HG03571 (cell line): ENCODE results near the gene CLTRN.
A peak's percentile ranks its signal among the peaks of the same experiment; 100 is the strongest.
"Not testable (repeated sequence)": the region's sequence is repeated elsewhere in the genome, so short reads cannot be mapped to it uniquely, and the experiment has no call there.

Source experiments
- ATAC-seq: cut with Tn5 transposase; IDR thresholded peaks from one replicate; pipeline ENCODE4 v1.9.1; 2021; ENCODE audit not compliant: unreplicated experiment

The CLTRN gene, protein sequence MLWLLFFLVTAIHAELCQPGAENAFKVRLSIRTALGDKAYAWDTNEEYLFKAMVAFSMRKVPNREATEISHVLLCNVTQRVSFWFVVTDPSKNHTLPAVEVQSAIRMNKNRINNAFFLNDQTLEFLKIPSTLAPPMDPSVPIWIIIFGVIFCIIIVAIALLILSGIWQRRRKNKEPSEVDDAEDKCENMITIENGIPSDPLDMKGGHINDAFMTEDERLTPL

DNA sequence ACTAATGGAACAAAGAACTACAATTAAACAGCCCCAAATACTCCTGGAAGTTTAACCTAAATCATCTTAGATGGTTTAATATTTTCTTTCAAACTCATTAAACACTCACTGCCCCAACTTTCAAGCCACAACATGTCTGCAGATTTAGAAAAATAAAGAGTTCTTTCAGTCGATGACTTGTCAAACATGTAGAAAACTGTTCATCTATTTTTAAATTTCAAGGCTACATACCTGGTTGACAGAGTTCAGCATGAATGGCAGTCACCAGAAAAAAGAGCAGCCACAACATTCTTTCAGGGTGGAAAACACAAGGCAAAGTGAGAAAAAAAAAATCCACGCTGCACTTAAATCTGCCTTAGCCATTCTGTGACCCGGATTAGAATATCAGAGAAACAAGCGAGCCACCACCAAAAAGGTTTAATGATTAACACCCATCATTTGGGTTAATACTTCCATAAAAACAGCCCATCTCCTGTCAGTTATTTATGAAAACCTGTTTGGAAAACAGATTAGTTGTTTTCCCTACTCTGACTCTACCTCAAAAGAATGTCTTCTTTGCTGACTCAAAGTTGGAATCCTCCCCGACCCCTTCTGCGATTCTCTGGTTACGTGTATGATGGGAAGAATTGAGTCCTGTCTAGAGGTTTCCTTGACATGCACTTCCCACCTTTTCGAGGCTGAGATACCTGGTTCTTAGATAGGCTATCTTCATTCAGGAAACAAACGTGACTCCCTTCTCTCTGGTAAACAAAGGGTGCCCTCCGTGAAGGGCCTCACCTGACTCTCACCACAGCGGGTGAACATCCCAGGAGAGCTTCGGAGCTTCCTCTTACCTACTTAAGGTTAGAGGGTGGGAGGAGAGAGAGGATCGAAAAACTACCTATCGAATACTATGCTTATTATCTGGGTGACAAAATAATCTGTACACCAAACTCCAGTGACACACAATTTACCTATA is at the start of gene CLTRN:
CLTRN (minus strand) TSS at position 319 of the 958 bp plus-strand sequence; CDS start at position 289, 30 bp downstream.
- ATAC-seq: no peak

DNA sequence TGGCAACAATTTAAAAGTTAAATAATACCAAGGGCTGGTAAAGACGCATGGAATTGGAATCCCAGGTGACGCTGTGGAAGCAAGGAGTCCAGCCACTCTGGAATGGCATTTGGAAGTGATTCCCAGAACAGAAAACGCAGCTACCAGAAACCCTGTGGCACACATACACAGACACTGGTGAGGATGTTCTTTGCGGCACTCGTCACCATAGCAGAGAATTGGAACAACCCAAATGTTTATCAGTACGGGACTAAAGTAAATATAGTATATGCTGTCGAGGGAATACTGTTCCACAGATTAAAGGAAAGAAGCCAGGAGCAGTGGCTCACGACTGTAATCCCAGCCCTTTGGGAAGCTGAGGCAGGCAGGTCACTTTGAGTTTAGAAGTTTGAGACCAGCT is 39.7 kb upstream of the CLTRN start:
- ATAC-seq: not testable (repeated sequence)

DNA sequence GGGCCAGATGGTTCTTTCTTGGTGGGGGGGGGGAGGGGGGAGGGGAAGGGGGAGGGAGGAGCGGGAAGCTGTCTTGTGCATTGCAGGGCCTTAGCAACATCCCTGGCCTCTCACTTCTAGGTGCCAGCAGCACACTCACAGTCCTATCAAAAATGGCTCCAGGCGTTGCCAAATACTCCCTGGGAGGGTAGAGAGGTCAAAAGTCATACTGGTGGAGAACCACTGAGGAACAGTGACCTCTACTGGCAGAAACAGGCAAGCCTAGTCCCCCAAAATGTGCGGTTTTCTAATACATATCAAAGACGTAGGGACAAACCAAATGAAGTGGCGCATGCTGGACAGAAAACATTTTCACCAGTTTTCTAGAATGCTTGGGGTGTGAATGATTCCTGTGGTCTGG is 39.2 kb upstream of the CLTRN start:
- ATAC-seq: not testable (repeated sequence)

DNA sequence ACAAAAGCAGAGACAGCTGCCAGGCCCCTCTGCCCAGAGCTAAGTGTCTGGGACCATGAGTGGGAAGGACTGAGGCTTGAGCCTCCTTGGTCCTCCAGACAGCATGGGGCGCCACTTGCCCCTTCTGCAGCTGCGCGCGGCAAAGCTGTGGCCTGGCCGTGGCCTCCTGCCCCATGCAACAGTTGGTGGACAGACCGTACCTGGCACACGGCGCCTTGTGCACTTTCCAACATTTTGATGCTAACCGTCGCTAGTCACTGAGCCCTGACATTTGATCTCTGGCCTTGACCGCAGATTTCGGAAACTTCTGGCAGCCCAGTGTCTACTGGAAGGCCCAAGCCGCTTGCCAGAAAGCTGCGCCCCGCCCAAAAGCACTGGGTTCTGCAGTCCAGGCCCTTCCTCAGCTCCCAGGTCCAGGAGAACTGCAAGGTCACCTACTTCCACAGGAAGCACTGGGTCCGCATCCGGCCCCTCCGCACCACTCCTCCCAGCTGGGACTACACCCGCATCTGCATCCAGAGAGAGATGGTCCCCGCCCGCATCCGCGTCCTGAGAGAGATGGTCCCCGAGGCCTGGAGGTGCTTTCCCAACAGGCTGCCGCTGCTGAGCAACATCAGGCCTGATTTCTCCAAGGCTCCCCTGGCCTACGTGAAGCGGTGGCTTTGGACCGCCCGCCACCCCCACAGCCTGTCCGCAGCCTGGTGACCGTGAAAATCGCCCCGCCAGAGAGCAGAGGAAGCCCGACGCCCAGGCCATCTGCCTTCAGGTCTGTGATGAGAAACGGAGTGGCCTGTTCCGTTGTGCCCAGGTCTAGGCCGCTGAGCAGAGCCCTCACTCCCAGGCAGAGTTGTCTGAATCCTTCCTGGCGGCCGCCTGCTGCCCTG is 38.1 kb upstream of the CLTRN start:
- no peak for ATAC-seq

DNA sequence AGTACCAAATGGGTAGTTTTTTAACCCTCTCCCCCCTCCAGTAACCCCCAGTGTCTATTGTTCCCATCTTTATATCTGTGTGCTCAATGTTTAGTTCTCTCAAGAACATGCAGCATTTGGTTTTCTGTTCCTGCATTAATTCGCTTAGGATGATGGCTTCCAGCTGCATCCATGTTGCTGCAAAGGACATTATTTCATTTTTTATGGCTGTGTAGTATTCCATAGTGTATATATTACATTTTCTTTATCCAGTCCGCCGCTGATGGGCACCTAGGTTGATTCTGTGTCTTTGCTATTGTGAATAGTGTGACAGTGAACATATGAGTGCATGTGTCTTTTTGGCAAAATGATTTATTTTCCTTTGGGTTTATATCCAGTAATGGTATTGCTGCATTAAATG is 31.9 kb upstream of the CLTRN start:
- ATAC-seq: no peak

DNA sequence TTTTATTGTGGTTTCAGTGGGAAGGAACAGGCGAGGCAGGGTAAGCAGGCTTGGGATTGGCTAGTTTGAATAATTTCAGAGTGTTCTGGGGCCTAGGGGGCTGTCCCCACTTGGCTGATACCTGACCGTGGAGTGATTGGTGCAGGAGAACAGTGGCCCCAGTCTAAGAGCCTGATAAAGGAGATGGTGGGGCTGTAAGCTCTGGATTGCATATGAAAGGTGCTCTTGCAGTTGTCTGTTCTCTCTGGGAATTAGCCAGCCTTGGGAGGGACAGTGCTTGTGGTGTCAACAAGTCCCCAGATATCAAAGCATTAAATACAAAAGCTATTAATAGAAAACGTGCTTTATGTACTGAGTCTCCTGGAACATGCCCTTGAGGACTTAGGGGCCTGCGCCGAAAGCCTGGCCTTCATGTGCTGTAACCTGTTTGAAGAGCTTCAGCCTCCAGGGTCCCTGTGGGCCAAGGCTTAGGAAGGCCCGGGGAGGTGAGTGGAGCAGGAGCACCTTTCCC is 30.4 kb upstream of the CLTRN start:
- no peak for ATAC-seq

DNA sequence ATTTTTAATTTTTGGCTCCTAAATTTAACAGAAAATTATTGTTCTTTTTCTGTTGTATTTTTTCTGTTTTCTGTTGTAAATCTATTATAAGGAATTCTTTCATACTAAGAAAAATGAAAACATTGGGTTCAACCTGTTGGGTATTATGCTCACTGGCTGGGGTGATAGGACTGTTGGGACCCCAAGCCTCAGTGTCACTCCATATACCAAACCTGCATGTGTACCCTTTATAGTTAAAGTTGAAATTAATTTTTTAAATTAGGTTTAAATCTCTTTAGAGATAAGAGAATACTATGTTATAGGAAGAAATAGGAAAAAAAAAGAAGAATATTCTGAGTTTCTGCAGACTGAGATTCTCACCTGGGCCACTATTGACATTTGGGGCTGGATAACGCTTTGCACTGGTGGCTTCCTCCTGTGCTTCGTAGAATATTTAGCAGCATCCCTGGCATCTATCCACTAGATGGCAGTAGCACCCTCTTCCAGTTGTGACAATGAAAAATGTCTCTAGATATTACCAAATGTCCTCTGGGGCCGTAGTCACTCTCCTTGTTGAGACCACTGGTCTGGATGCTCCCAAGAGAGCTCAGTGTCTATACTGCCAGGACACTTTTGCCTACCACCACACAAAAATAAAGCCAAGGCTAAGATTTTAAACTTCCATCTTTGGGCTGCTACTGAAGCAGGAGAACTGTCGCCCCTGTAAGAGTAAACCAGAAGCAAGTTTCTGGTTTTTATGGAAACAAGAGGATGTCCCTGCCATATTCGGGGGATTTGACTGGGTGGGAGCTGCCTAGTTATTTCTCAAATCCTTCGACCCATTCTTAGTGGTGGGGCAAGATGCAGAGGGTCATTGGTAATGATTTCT is 22.4 kb upstream of the CLTRN start:
- no peak for ATAC-seq

DNA sequence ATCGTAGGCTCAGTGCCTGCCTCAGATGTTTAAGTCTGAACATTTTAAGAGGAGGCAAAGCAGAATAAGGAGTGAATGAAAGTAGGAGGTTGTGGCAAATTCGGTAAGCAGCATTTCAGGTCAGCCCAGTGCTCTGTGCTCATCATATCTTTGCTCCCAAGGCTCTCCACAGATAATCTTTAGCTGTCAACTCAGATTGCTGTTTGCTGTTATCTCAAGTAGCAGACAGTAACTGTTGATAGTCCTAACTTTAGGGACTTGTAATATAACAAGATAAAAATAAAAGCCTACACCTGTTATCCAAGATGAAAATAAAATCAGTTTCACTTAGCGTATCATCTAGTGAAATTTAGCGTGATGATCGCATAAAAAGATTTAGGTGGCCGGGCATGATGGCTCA is 18.6 kb upstream of the CLTRN start:
- no peak for ATAC-seq

DNA sequence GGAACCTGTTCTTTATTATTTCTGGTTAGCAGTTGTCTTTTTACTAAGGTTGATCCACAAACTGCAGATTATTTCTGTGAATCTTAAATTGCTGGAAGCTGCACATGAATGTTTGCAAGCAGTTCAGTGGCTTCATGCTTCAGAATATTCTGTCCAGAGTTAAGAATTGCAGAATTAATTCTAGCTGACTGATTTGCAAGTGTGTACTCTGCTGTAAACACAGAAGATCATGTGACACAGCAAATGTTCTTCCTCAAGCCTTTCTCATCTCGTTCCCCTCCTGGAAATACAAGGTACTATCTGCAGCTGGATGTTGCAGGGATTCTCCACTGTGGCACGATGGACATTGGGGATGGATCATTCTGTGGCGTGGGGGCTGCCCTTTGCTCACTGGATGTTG is 16.8 kb upstream of the CLTRN start:
- no peak for ATAC-seq

DNA sequence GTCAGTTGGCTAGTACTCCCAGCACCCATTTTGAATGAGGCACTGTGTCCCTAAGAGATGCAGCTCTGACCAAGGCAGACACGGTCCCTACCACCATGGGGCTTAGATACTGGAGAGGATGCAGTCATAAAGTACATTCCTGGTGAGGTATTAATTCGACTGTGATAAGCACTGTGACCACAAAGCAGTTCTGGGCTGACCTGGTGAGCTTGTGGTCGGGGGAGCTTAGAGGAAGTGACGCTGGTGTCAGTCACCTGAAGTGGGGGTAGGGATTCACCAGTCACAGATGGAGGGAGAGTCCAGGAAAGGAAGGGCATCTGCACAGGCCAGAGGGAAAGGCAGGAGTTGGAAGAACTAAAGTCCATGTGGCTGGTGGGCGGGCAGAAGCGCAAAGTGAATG is 15.8 kb upstream of the CLTRN start:
- ATAC-seq: no peak

DNA sequence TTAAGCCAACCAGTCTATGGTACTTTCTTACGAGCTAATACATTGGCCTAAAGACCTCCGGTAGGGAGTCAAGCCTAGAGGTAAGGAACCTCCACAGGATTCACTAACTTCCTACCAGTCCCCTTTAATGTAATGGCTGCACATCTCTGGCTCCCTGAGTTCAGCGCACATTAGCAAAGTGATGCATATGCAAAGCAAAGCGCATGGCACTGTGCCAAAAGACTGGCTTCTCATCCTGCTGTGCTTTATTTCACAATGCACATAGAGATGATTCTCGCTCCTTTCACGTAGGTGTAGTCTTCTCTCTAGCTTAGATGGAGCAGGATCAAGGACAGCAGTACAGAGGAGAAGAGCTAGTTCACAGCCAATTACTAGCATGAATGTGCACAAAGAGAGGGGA is 14.6 kb upstream of the CLTRN start:
- no peak for ATAC-seq

DNA sequence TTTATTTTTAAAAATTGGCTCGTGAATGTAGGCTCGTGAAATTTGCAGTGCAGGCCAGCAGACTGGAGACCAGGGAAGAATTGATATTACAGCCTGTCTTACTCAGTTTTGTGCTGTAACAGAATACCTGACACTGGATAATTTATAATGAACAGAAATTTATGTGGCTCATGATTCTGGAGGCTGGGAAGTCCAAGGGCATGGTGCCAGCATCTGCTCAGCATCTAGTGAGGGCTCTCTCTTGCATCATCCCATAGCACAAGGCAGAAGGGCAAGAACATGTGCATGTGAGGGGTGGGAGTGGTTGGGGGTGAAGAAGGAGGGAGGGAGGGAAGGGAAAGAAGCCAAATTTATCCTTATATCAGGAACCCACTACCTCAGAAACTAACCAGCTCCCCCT is 13.7 kb upstream of the CLTRN start:
- ATAC-seq: no peak

DNA sequence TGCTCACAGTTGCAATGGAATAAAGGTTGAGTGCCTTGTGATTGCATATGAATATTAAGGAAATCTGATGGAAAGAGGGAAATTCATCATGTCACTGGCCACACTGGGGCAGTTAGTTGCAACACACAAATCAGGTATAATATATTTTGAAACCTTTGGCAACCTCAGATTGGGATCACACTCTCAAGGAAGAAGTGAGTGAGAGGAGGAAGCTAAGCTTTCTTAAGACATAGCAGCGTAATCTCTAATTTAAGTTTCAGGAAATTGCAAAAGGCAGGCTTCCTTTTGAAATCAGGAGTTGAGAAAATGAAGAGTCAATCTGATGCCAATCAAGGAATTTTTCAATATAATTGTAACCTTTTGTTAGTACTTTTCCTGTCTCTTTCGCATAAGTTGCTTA is 12.3 kb upstream of the CLTRN start:
- no peak for ATAC-seq

DNA sequence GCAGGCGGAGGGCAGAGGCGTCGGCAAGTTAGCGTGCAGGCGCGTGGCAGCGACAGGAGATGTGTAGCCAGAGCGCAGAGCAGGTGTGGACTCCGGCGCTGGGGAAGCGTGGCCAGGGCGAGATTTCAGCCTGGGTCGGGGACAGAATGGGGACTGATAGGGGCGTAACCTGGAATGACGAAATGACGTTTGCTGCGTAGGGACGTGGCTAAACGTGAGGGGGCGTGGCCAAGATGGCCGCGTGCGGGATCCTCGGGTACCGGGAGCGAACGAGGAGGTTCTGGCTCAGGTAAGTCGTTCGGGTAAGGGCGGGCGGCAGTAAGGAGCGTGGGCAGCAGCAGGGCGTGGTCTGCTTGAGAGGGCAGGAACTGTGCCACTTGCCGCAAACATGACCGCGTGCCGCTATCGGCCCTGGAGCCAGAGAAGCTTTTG is 10.9 kb upstream of the CLTRN start:
- peak; percentile 58 for ATAC-seq

DNA sequence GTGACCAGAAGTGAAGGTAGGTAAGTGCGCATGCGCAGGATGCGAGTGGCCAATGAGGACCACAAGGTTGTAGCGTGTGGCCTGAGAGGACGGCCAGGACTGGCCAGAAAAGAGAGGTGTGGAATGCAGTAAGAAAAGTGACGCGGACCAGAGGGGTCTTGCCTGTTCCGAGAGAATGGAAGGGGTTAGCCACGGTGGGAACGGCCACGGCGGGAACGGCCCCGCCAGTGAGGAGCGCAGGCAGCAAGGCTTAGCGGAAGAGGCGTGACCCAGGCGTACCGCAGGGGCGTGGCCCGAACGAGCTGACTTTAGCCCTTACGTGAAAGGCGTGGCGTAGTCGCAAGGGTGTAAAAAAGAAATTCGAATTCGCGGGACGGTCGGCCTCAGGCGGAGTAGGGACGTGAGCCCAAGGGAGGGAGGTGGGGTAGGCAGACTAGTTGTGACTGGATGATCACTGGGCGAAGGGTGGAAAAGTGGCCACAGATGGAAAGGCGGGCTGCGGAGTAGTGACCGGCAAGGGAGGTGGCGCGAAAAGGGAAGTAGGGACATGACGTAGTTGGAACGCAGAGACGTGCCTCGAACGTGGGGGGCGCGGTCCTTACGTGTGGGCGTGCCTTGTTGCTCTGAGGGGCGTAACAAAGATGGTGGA is 10.4 kb upstream of the CLTRN start:
- ATAC-seq: peak; percentile 87

DNA sequence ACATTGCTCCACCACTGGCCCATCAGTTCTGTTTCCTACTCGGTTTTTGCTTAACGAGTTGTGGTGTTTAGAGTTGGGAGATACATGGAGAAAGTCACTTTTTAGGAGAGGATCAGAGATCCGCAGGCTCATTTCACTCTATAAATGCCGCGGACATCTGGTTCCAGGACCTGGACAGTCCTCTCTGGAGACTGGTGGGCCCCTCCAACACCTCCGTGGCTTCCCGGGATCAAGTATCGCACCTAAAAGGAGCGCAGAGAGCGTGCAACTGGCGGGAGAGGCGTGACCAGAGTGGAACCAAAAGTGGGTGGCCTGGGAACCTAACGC is 9.9 kb upstream of the CLTRN start:
- ATAC-seq: no peak

DNA sequence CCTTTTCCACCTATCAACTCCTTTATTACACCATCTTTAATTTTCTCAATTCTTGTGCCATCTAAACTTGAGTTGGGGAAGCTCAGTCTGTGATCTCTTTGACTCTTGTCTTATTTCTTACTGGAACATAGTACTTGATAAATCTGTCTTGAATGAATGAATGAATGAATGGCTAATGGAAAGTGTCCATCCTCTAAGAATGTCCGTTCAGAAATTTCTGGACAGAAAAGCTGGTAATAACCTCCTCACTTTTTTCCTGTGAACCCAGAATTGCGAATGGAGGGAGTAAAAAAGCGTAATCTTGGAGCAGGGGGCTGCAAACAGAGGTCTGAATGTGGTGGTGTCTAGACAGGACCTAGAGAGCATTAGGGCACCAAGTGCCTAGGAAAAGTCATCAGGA is 9.4 kb upstream of the CLTRN start:
- no peak for ATAC-seq

DNA sequence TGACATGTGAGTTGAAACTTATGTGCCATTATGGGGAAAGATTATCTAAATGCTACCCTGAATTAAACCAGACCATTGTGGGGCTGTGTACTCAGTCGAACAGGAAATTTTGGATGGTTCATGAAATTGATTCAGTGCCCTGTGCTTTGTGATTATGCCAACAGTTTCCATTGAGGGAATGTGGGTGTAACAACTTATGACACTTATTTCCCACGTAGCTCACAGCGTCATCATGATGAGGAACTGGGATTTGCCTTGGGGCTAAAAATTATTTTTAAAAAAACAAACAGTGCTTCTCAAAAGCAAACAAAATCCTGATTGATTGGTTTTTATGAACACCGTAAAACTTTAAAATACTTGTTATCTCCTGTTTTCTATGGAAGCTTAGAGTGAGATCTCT is 8.3 kb upstream of the CLTRN start:
- no peak for ATAC-seq

DNA sequence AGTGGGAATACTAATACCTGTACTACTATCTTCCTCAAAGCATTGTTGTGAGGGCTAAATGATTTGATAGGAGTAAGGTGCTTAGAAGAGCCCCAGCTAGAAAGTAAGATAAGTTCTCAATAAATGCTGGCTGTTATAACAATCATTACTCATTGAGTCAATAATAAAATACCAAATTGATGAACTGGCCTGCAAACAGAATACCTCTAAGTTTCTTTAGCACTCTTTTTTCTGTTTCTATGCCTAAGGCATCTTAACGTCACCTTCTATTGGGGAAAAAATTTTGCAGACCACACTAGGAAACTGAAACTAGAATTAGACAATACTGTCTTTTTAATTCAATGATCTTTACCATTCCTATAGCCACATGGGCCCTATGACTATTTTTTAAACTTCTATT is 1.2 kb downstream of the CLTRN start:
- no peak for ATAC-seq

DNA sequence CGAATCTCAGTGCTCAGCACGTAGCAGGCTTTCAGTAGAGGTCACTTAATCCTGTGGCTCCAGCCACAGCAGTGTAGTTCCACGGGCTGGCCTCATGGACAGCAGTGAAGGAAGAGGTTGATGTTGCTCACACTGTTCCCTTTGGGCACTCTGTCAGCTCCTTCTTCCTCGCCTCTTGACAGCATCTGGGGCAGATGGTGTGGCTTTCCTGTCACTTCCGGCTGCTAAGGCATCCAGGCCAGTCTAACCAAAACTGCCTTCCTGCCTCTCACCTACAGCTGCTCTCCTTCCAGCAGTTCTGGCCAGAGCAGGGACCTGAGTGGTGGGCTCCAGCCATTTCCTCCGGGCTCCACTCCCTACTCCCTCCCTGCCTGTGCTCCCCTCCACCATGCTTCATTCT is 9.8 kb downstream of the CLTRN start:
- not testable (repeated sequence) for ATAC-seq
